HEK293 (cell line): ENCODE data around the gene PITPNC1.
A peak's percentile ranks its signal among the peaks of the same experiment; 100 is the strongest.

ENCODE experiments used
- GFI1B ChIP-seq: fragments of 450-650 bp; formaldehyde crosslinking; IDR thresholded peaks from 2 replicates; pipeline ENCODE4 v1.5.1; 2016; ENCODE audit warnings: missing biosample characterization, missing genetic modification characterization
- GLIS2 ChIP-seq: fragments of 450-650 bp; formaldehyde crosslinking; IDR thresholded peaks from 2 replicates; pipeline ENCODE4 v1.5.1; 2016; ENCODE audit warnings: missing biosample characterization, missing genetic modification characterization
- INSM2 ChIP-seq: fragments of 450-650 bp; formaldehyde crosslinking; IDR thresholded peaks from 2 replicates; pipeline ENCODE4 v1.5.1; 2016; ENCODE audit warnings: missing biosample characterization, missing genetic modification characterization
- MYNN ChIP-seq: fragments of 450-650 bp; formaldehyde crosslinking; IDR thresholded peaks from 2 replicates; pipeline ENCODE4 v1.5.1; 2016; ENCODE audit warnings: missing biosample characterization, missing genetic modification characterization, borderline replicate concordance
- PRDM6 ChIP-seq: fragments of 450-650 bp; formaldehyde crosslinking; IDR thresholded peaks from 2 replicates; pipeline ENCODE4 v1.5.1; 2017; ENCODE audit warnings: missing biosample characterization, missing genetic modification characterization
- REPIN1 ChIP-seq: fragments of 450-650 bp; formaldehyde crosslinking; IDR thresholded peaks from 2 replicates; pipeline ENCODE4 v1.5.1; 2017; ENCODE audit warnings: missing biosample characterization, missing genetic modification characterization, low read depth
- REST ChIP-seq: fragments of 450-650 bp; formaldehyde crosslinking; IDR thresholded peaks from 2 replicates; pipeline ENCODE4 v1.5.1; 2016; ENCODE audit warnings: missing biosample characterization, missing genetic modification characterization
- TRIM28 ChIP-seq: IDR thresholded peaks from 2 replicates; pipeline ENCODE4 v1.6.1; 2011; ENCODE audit warnings: low read length, control low read depth, borderline replicate concordance
- WT1 ChIP-seq: fragments of 450-650 bp; formaldehyde crosslinking; IDR thresholded peaks from 2 replicates; pipeline ENCODE4 v1.5.1; 2016; ENCODE audit warnings: missing biosample characterization, missing genetic modification characterization
- YY1 ChIP-seq: fragments of 450-650 bp; formaldehyde crosslinking; IDR thresholded peaks from 2 replicates; pipeline ENCODE4 v1.5.1; 2018; ENCODE audit warnings: missing biosample characterization, missing genetic modification characterization
- ZBTB1 ChIP-seq: fragments of 450-650 bp; formaldehyde crosslinking; IDR thresholded peaks from 2 replicates; pipeline ENCODE4 v1.5.1; 2016; ENCODE audit warnings: missing biosample characterization, missing genetic modification characterization
- ZBTB26 ChIP-seq: fragments of 450-650 bp; formaldehyde crosslinking; optimal IDR thresholded peaks from 2 replicates; pipeline ENCODE3; 2016; ENCODE audit warnings: missing biosample characterization, mild to moderate bottlenecking, missing genetic modification characterization
- ZBTB7A ChIP-seq: fragments of 450-650 bp; formaldehyde crosslinking; IDR thresholded peaks from 2 replicates; pipeline ENCODE4 v1.5.1; 2016; ENCODE audit warnings: low read depth, missing biosample characterization, missing genetic modification characterization
- ZNF112 ChIP-seq: fragments of 450-650 bp; formaldehyde crosslinking; IDR thresholded peaks from 2 replicates; pipeline ENCODE4 v1.5.0; 2017; ENCODE audit warnings: missing biosample characterization, missing genetic modification characterization
- ZNF175 ChIP-seq: fragments of 450-650 bp; formaldehyde crosslinking; IDR thresholded peaks from 2 replicates; pipeline ENCODE4 v1.5.1; 2016; ENCODE audit warnings: missing biosample characterization, missing genetic modification characterization
- ZNF2 ChIP-seq: fragments of 450-650 bp; formaldehyde crosslinking; IDR thresholded peaks from 2 replicates; pipeline ENCODE4 v1.5.1; 2016; ENCODE audit warnings: missing biosample characterization, missing genetic modification characterization
- ZNF221 ChIP-seq: fragments of 450-650 bp; formaldehyde crosslinking; IDR thresholded peaks from 2 replicates; pipeline ENCODE4 v1.5.1; 2017; ENCODE audit warnings: missing biosample characterization, missing genetic modification characterization, borderline replicate concordance
- ZNF311 ChIP-seq: fragments of 450-650 bp; formaldehyde crosslinking; IDR thresholded peaks from 2 replicates; pipeline ENCODE4 v1.5.1; 2017; ENCODE audit warnings: missing biosample characterization, missing genetic modification characterization, borderline replicate concordance
- ZNF350 ChIP-seq: fragments of 450-650 bp; formaldehyde crosslinking; IDR thresholded peaks from 2 replicates; pipeline ENCODE4 v1.5.0; 2017; ENCODE audit warnings: missing biosample characterization, mild to moderate bottlenecking, missing genetic modification characterization
- ZNF354C ChIP-seq: fragments of 450-650 bp; formaldehyde crosslinking; IDR thresholded peaks from 2 replicates; pipeline ENCODE4 v1.5.1; 2016; ENCODE audit warnings: missing biosample characterization, missing genetic modification characterization, low read depth, borderline replicate concordance
- ZNF366 ChIP-seq: fragments of 450-650 bp; formaldehyde crosslinking; conservative IDR thresholded peaks from 2 replicates; pipeline ENCODE4 v1.5.1; 2016; ENCODE audit warnings: missing biosample characterization, missing genetic modification characterization
- ZNF473 ChIP-seq: fragments of 450-650 bp; formaldehyde crosslinking; IDR thresholded peaks from 2 replicates; pipeline ENCODE4 v1.5.1; 2017; ENCODE audit warnings: missing biosample characterization, missing genetic modification characterization
- ZNF488 ChIP-seq: fragments of 450-650 bp; formaldehyde crosslinking; IDR thresholded peaks from 2 replicates; pipeline ENCODE4 v1.5.1; 2016; ENCODE audit warnings: missing biosample characterization, missing genetic modification characterization
- ZNF521 ChIP-seq: fragments of 450-650 bp; formaldehyde crosslinking; IDR thresholded peaks from 2 replicates; pipeline ENCODE4 v1.5.1; 2017; ENCODE audit warnings: missing biosample characterization, mild to moderate bottlenecking, missing genetic modification characterization
- ZNF544 ChIP-seq: fragments of 450-650 bp; formaldehyde crosslinking; IDR thresholded peaks from 2 replicates; pipeline ENCODE4 v1.5.0; 2017; ENCODE audit warnings: missing biosample characterization, missing genetic modification characterization
- ZNF555 ChIP-seq: fragments of 450-650 bp; formaldehyde crosslinking; conservative IDR thresholded peaks from 2 replicates; pipeline ENCODE4 v1.5.1; 2017; ENCODE audit warnings: missing biosample characterization, mild to moderate bottlenecking, missing genetic modification characterization, inconsistent platforms
- ZNF560 ChIP-seq: fragments of 450-650 bp; formaldehyde crosslinking; IDR thresholded peaks from 2 replicates; pipeline ENCODE4 v1.5.1; 2017; ENCODE audit warnings: missing biosample characterization, missing genetic modification characterization, borderline replicate concordance
- ZNF596 ChIP-seq: fragments of 450-650 bp; IDR thresholded peaks from 2 replicates; pipeline ENCODE4 v1.5.0; 2018; ENCODE audit warnings: missing biosample characterization, mild to moderate bottlenecking, missing genetic modification characterization, moderate library complexity
- ZNF621 ChIP-seq: fragments of 450-650 bp; formaldehyde crosslinking; IDR thresholded peaks from 2 replicates; pipeline ENCODE4 v1.5.1; 2017; ENCODE audit warnings: missing biosample characterization, missing genetic modification characterization
- ZNF658 ChIP-seq: fragments of 450-650 bp; formaldehyde crosslinking; IDR thresholded peaks from 2 replicates; pipeline ENCODE4; 2016; ENCODE audit warnings: missing biosample characterization, missing genetic modification characterization
- ZNF701 ChIP-seq: fragments of 450-650 bp; formaldehyde crosslinking; IDR thresholded peaks from 2 replicates; pipeline ENCODE4 v1.5.1; 2016; ENCODE audit warnings: missing biosample characterization, missing genetic modification characterization
- ZNF776 ChIP-seq: fragments of 450-650 bp; formaldehyde crosslinking; IDR thresholded peaks from 2 replicates; pipeline ENCODE4 v1.5.0; 2017; ENCODE audit warnings: missing biosample characterization, missing genetic modification characterization, borderline replicate concordance
- ZNF791 ChIP-seq: fragments of 450-650 bp; formaldehyde crosslinking; IDR thresholded peaks from 2 replicates; pipeline ENCODE4 v1.5.1; 2016; ENCODE audit warnings: missing biosample characterization, missing genetic modification characterization

The PITPNC1 gene

GRCh38 chr17:67440277-67441051 lies 63.4 kb downstream of the PITPNC1 start (continued):
- TF ChIP-seq ZNF366 (tag by site-specific recombination) (no peak), REPIN1 (tag by site-specific recombination) (no peak), ZBTB26 (tag by site-specific recombination) (no peak), ZNF2 (no peak), ZNF791 (tag by site-specific recombination) (0 out of 2 replicates have a peak, but pooled peaks have one; percentile 52), ZNF544 (tag by site-specific recombination) (no peak), ZNF560 (tag by site-specific recombination) (peak; percentile 86; the same call in 1 of the 2 replicates), ZNF621 (tag by site-specific recombination) (no peak), ZNF354C (tag by site-specific recombination) (0 out of 2 replicates have a peak, but pooled peaks have one; percentile 44), ZNF175 (no peak), INSM2 (tag by site-specific recombination) (no peak), ZNF701 (no peak), MYNN (tag by site-specific recombination) (peak; percentile 30; the same call in 1 of the 2 replicates), GLIS2 (no peak), ZNF488 (tag by site-specific recombination) (no peak), YY1 (no peak), ZBTB7A (tag by site-specific recombination) (no peak), ZNF596 (tag by site-specific recombination) (no peak), ZNF473 (tag by site-specific recombination) (no peak), ZNF776 (no peak), ZNF350 (tag by site-specific recombination) (no peak), PRDM6 (tag by site-specific recombination) (no peak), TRIM28 (no peak), ZNF311 (tag by site-specific recombination) (no peak), ZBTB1 (tag by site-specific recombination) (no peak), ZNF112 (tag by site-specific recombination) (no peak), GFI1B (tag by site-specific recombination) (0 out of 2 replicates have a peak, but pooled peaks have one; percentile 14), ZNF221 (tag by site-specific recombination) (no peak), ZNF555 (tag by site-specific recombination) (peak; percentile 92), ZNF658 (no peak), REST (peak; percentile 76), ZNF521 (no peak), WT1 (tag by site-specific recombination) (no peak)
